NB4 (cell line): ENCODE results near the gene ANKS1B.

Source experiments
- DNase-seq: peaks from one replicate; pipeline ENCODE4 v3.0.0; 2010; ENCODE audit warnings: low read depth
- H3K4me3 ChIP-seq: one replicate; pipeline ENCODE4 v1.5.1; 2011; ENCODE audit warnings: mild to moderate bottlenecking, low read depth, low read length, moderate library complexity
- MAX ChIP-seq: IDR thresholded peaks from 2 replicates; pipeline ENCODE4 v1.6.1; 2011; ENCODE audit warnings: low read depth, low read length
- MYC ChIP-seq: IDR thresholded peaks from 2 replicates; pipeline ENCODE4 v1.6.1; 2011; ENCODE audit warnings: low read depth, low read length
- POLR2A ChIP-seq: IDR thresholded peaks from 2 replicates; pipeline ENCODE4 v1.6.1; 2011; ENCODE audit warnings: mild to moderate bottlenecking; ENCODE audit not compliant: insufficient read length; ENCODE audit errors: extremely low read depth
- TF ChIP-seq, protein P1 (sequence below): IDR thresholded peaks from one replicate; pipeline ENCODE4 v1.5.1; 2012; ENCODE audit warnings: low read depth, low read length

ANKS1B gene

GRCh38 chr12:99195474-99195873 lies 789.3 kb downstream of the ANKS1B start:
- TF ChIP-seq MYC (no peak), MAX (no peak), POLR2A (no peak)
- TF ChIP-seq, protein P1, sequence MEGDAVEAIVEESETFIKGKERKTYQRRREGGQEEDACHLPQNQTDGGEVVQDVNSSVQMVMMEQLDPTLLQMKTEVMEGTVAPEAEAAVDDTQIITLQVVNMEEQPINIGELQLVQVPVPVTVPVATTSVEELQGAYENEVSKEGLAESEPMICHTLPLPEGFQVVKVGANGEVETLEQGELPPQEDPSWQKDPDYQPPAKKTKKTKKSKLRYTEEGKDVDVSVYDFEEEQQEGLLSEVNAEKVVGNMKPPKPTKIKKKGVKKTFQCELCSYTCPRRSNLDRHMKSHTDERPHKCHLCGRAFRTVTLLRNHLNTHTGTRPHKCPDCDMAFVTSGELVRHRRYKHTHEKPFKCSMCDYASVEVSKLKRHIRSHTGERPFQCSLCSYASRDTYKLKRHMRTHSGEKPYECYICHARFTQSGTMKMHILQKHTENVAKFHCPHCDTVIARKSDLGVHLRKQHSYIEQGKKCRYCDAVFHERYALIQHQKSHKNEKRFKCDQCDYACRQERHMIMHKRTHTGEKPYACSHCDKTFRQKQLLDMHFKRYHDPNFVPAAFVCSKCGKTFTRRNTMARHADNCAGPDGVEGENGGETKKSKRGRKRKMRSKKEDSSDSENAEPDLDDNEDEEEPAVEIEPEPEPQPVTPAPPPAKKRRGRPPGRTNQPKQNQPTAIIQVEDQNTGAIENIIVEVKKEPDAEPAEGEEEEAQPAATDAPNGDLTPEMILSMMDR = no peak
- DNase-seq = no peak
- no peak overlapping the region for H3K4me3 ChIP-seq

GRCh38 chr12:99192489-99192888 lies 792.2 kb downstream of the ANKS1B start:
- TF ChIP-seq MAX (no peak), POLR2A (no peak), MYC (no peak)
- TF ChIP-seq, protein P1 = no peak
- no peak for DNase-seq
- H3K4me3 ChIP-seq = no peak overlapping the region

GRCh38 chr12:99176871-99177270 lies 807.9 kb downstream of the ANKS1B start:
- H3K4me3 ChIP-seq = no peak overlapping the region
- TF ChIP-seq MAX = no peak
- TF ChIP-seq MYC = no peak
- no peak for TF ChIP-seq POLR2A
- TF ChIP-seq, protein P1 = no peak
- DNase-seq = no peak

DNA sequence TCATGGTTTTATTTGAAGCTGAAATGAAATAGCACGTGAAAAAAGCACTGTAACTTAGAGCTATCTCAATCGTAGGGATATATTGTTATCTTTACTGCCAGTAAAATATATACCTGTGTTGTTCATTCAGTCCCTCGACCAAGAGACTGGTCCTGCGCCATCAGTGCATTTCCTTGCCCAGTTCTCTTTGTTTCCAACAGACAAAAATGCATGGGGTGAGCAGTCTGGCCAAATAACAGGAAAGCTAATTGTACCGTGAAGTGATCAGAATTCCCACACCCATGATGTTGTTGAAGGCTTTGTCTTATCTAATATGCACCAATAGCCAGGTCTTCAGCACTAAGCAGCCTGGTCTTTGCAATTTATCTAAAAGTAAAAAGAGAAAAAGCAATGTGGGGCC lies 814.3 kb downstream of the ANKS1B start:
- no peak for TF ChIP-seq POLR2A
- H3K4me3 ChIP-seq = no peak overlapping the region
- no peak for DNase-seq

GRCh38 chr12:99170037-99170436 lies 814.7 kb downstream of the ANKS1B start:
- TF ChIP-seq MYC (no peak), MAX (no peak), POLR2A (no peak)
- TF ChIP-seq, protein P1 = no peak
- no peak for DNase-seq
- H3K4me3 ChIP-seq = no peak overlapping the region

DNA sequence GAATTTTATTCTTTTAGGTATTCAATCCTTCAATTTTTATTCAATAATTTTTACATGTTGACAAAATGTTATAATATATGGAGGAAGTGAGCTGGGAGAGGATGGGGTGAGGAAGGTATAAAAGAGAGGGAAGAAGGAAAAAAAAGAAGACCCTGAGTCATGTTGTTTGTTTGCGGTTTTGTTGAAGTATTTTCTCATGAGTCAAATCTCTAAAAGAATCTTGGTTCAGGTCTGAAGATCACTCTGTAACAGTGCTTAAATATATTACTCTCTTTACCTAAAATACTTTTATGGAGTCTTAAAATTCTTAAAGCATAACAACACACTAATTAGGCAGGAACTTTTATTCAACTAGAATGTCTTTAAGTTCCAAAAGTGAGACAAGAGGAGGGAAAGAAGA lies 826.8 kb downstream of the ANKS1B start:
- TF ChIP-seq, protein P1 = no peak
- TF ChIP-seq POLR2A (no peak), MAX (no peak), MYC (no peak)
- H3K4me3 ChIP-seq = no peak overlapping the region
- DNase-seq = no peak
